Measurements from ENCODE around the gene TREML2.

The TREML2 gene

DNA sequence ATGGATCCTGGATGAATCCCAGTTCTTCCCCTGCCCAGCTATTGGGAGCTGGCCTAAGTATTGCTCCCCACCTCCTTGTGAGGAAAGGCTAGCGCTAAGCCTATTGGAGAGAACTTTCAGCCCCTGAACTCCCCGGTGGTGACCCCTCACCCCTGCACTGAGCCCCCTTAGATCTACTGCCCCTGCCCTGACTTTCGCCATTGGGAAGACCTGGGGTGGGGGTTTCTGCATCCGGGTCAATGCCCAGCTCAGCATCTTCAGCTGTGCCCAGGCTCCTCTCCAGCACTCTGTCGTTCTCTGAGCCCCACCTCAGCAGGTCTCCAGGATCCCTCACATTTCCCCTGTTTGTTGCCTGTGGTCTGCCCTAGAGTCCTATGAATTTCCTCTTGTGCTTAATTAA lies 36.2 kb upstream of the TREML2 start:
- DNase-seq (ENCODE audit: low read depth) = no peak
- no peak for TF ChIP-seq POLR2A (IDR thresholded peaks at IDR 0.05; ENCODE audit: extremely low read depth, insufficient read length)
- no peak for TF ChIP-seq MYC (IDR thresholded peaks at IDR 0.05; ENCODE audit: low read depth, low read length)
- TF ChIP-seq, protein P1, sequence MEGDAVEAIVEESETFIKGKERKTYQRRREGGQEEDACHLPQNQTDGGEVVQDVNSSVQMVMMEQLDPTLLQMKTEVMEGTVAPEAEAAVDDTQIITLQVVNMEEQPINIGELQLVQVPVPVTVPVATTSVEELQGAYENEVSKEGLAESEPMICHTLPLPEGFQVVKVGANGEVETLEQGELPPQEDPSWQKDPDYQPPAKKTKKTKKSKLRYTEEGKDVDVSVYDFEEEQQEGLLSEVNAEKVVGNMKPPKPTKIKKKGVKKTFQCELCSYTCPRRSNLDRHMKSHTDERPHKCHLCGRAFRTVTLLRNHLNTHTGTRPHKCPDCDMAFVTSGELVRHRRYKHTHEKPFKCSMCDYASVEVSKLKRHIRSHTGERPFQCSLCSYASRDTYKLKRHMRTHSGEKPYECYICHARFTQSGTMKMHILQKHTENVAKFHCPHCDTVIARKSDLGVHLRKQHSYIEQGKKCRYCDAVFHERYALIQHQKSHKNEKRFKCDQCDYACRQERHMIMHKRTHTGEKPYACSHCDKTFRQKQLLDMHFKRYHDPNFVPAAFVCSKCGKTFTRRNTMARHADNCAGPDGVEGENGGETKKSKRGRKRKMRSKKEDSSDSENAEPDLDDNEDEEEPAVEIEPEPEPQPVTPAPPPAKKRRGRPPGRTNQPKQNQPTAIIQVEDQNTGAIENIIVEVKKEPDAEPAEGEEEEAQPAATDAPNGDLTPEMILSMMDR (IDR thresholded peaks at IDR 0.05; ENCODE audit: low read depth, low read length) = no peak
- TF ChIP-seq, protein P2, sequence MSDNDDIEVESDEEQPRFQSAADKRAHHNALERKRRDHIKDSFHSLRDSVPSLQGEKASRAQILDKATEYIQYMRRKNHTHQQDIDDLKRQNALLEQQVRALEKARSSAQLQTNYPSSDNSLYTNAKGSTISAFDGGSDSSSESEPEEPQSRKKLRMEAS (IDR thresholded peaks at IDR 0.05; ENCODE audit: low read depth, low read length) = no peak
- H3K4me3 ChIP-seq (ENCODE audit: low read depth, low read length) = no peak overlapping the region

DNA sequence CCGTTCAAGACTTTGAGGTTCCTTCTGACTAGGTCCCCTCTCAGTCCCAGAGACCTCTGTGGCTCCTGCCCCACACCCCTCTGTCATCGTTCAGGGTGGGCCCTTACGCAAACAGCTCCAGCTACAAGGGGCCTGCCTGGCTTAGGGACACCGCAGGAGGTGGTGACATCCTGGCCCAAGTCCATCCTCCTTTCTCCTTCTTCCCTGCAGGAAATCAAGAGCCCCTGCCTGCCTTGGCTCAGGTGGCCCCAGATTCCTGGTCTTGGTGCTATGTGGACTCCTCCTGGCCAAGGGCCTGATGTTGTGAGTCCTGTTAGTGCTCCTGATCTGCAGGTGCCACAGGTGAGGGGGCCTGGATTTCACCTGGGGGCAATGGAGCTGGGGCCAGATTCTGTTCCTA lies 35.3 kb upstream of the TREML2 start:
- DNase-seq (ENCODE audit: low read depth) = no peak
- TF ChIP-seq POLR2A (IDR thresholded peaks at IDR 0.05; ENCODE audit: extremely low read depth, insufficient read length) (no peak), MYC (IDR thresholded peaks at IDR 0.05; ENCODE audit: low read depth, low read length) (no peak)
- TF ChIP-seq, protein P2 (IDR thresholded peaks at IDR 0.05; ENCODE audit: low read depth, low read length) = no peak
- TF ChIP-seq, protein P1 (IDR thresholded peaks at IDR 0.05; ENCODE audit: low read depth, low read length) = no peak
- H3K4me3 ChIP-seq (ENCODE audit: low read depth, low read length) = no peak overlapping the region

DNA sequence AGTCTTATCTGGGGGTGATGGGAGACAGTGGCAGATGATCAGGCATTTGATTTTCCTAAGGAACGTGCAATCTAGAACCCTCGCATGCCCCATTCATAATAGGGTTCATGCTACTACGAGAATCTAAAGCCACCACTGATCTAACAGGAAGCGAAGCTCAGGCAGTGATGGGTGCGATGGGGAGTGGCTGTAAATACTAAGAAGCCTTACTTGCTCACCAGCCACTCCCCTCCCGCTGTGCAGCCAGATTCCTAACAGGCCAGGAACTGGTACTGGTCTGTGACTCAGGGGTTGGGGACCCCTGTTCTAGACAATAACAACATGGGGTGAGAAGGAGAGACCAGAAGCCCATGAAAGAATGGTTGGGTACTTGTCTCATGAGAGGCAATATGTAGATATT lies 31.7 kb upstream of the TREML2 start:
- TF ChIP-seq, protein P2 (IDR thresholded peaks at IDR 0.05; ENCODE audit: low read depth, low read length) = no peak
- TF ChIP-seq POLR2A (IDR thresholded peaks at IDR 0.05; ENCODE audit: extremely low read depth, insufficient read length) = no peak

DNA sequence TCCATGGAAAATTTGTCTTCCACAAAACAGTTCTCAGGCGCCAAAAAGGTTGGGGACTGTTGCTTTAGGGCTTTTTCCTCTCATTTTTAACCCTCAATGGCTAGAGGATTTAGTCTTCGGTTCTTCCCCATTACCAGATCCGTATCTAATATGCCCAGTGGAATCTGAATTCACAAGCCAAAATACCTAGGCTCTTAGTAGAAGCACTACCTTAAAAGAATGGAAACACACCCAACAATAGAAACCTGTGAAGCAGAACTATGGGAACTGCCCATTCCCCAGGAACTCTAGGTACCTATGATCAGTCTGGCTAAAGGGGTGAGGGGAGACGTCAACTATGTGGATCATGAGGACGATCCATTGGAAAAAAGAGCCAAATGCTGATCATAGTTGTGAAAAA lies 30.3 kb upstream of the TREML2 start:
- TF ChIP-seq POLR2A (IDR thresholded peaks at IDR 0.05; ENCODE audit: extremely low read depth, insufficient read length) (no peak), MYC (IDR thresholded peaks at IDR 0.05; ENCODE audit: low read depth, low read length) (no peak)
- TF ChIP-seq, protein P1 (IDR thresholded peaks at IDR 0.05; ENCODE audit: low read depth, low read length) = no peak
- TF ChIP-seq, protein P2 (IDR thresholded peaks at IDR 0.05; ENCODE audit: low read depth, low read length) = no peak
- H3K4me3 ChIP-seq (ENCODE audit: low read depth, low read length) = no peak overlapping the region
- no peak for DNase-seq (ENCODE audit: low read depth)

More for the DNA sequence above, 31.7 kb upstream of the TREML2 start:
- DNase-seq (ENCODE audit: low read depth) = no peak
- no peak overlapping the region for H3K4me3 ChIP-seq (ENCODE audit: low read depth, low read length)

DNA sequence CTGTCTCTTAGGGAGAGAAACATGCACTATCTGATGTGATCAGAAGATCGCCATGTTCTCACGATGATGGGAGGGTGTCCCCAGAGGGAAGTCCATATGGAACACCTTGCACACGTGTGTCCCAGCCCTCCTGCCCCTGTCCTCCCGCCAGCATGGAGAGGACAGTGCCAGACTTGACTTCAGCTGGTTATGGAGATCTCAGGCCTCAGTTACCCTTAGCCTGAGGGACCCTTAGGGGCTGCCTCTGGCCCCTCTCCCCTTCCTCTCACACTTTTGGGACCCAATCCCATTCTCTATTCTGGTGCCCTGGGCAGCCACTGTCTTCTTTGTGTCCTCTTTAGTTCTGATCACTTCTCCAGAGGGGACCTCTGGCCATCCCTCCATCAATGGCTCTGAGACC lies 28.8 kb upstream of the TREML2 start:
- no peak overlapping the region for H3K4me3 ChIP-seq (ENCODE audit: low read depth, low read length)
- no peak for TF ChIP-seq POLR2A (IDR thresholded peaks at IDR 0.05; ENCODE audit: extremely low read depth, insufficient read length)
- no peak for DNase-seq (ENCODE audit: low read depth)

DNA sequence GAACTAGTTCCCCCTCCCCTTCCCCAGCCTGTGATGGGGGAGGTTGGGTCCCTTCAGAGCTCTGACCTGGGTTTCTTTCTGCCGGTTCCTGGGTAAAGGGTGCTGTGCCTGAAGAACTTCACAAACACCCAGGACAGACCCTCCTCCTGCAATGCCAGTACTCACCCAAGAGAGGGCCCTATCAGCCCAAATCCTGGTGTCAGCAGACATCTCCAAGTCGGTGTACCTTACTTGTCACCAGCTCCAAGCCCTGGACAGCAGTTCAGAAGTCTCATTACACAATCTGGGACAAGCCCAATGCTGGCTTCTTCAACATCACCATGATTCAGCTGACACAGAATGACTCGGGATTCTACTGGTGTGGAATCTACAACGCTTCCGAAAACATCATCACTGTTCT lies 27.7 kb upstream of the TREML2 start:
- peak; percentile 65 for DNase-seq (ENCODE audit: low read depth)
- TF ChIP-seq POLR2A (IDR thresholded peaks at IDR 0.05; ENCODE audit: extremely low read depth, insufficient read length) = no peak
- TF ChIP-seq, protein P1 (IDR thresholded peaks at IDR 0.05; ENCODE audit: low read depth, low read length) = peak; percentile 35

DNA sequence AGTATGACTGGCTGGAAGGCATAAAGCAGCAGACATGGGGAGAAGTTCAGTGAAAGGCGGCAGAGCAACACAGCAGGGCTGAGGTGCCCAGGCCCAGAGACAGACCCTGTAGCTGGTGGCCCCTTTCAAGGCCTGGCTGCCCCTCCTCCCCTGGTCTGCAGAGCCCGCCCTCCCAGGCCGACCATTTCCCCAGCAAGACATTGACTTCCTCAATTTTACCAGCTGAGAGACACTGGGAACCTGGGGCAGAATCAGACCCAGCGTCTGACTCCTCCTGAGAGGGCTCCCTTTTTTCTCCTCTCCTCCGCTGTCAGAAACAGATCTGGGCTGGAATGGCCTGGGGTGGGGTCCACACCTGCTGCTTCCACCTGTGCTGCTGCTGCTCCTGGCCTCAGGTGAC lies 27.1 kb upstream of the TREML2 start, which contains the start of gene TREML4:
TSS of gene TREML4 (plus strand) at position 254 of the 400 bp plus-strand sequence. CDS start at position 333, 79 bp downstream.
- TF ChIP-seq, protein P1 (IDR thresholded peaks at IDR 0.05; ENCODE audit: low read depth, low read length) = no peak
- TF ChIP-seq POLR2A (IDR thresholded peaks at IDR 0.05; ENCODE audit: extremely low read depth, insufficient read length) = no peak
- TF ChIP-seq MYC (IDR thresholded peaks at IDR 0.05; ENCODE audit: low read depth, low read length) = no peak
- TF ChIP-seq, protein P2 (IDR thresholded peaks at IDR 0.05; ENCODE audit: low read depth, low read length) = no peak
- H3K4me3 ChIP-seq (ENCODE audit: low read depth, low read length) = no peak within 1 kb of the TSS
- no peak for DNase-seq (ENCODE audit: low read depth)

More for the DNA sequence above, 27.7 kb upstream of the TREML2 start:
- H3K4me3 ChIP-seq (ENCODE audit: low read depth, low read length) = no peak overlapping the region

Data from NB4 (cell line).